PC-9 (cell line): ENCODE measurements around the gene USP4.
A peak's percentile ranks its signal among the peaks of the same experiment; 100 is the strongest.

ENCODE experiments used
- EZH2 ChIP-seq: fragments of 200-600 bp; sonication (generic); IDR thresholded peaks from 2 replicates; pipeline ENCODE4 v1.8.0; 2017; ENCODE audit warnings: antibody characterized with exemption, low read depth
- TF ChIP-seq, protein P1 (sequence below): fragments of 200-600 bp; sonication (generic); conservative IDR thresholded peaks from 2 replicates; pipeline ENCODE4 v1.6.1; 2017; ENCODE audit warnings: mixed run types, antibody characterized with exemption, mild to moderate bottlenecking, moderate library complexity

DNA sequence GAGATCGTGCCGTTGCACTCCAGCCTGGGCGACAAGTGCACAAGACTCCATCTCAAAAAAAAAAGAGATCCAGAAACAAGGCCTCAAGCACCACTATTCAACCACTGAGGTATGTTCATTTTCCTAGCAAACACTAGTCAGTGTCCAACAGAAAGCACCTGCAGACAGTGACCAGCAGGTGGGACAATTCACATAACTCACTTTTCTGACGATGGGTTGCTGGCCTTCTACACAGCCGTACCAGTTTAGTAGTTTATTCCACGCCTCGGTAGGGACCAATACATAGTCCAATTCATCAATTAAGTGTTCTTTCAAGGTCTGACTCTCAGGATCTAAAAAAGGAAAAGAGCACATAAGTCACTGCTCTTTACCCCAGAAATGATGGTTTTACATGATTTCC lies 12.4 kb downstream of the USP4 start:
- TF ChIP-seq, protein P1, sequence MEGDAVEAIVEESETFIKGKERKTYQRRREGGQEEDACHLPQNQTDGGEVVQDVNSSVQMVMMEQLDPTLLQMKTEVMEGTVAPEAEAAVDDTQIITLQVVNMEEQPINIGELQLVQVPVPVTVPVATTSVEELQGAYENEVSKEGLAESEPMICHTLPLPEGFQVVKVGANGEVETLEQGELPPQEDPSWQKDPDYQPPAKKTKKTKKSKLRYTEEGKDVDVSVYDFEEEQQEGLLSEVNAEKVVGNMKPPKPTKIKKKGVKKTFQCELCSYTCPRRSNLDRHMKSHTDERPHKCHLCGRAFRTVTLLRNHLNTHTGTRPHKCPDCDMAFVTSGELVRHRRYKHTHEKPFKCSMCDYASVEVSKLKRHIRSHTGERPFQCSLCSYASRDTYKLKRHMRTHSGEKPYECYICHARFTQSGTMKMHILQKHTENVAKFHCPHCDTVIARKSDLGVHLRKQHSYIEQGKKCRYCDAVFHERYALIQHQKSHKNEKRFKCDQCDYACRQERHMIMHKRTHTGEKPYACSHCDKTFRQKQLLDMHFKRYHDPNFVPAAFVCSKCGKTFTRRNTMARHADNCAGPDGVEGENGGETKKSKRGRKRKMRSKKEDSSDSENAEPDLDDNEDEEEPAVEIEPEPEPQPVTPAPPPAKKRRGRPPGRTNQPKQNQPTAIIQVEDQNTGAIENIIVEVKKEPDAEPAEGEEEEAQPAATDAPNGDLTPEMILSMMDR, result peak; percentile 51
- no peak for TF ChIP-seq EZH2
